GM21717 (cell line): Measurements from ENCODE around the gene GNG7.
"Not testable (repeated sequence)": the region's sequence is repeated elsewhere in the genome, so short reads cannot be mapped to it uniquely, and the experiment has no call there.

Experiments used
- ATAC-seq: cut with Tn5 transposase; IDR thresholded peaks from one replicate; pipeline ENCODE4 v1.9.1; 2021; ENCODE audit warnings: mild to moderate bottlenecking, moderate library complexity; ENCODE audit not compliant: unreplicated experiment

GNG7 gene

GRCh38 chr19:2714102-2714501 lies 11.6 kb upstream of the GNG7 start:
- not testable (repeated sequence) for ATAC-seq

- not testable (repeated sequence) for ATAC-seq
Measured at GRCh38 chr19:2713170-2713569, 10.7 kb upstream of the GNG7 start.

- no peak for ATAC-seq
Measured at GRCh38 chr19:2711875-2712205, 9.3 kb upstream of the GNG7 start.

GRCh38 chr19:2711172-2711874 lies 8.8 kb upstream of the GNG7 start:
- no peak for ATAC-seq

GRCh38 chr19:2706251-2706650 lies 3.8 kb upstream of the GNG7 start:
- ATAC-seq, result no peak

- ATAC-seq, result no peak
Measured at GRCh38 chr19:2703691-2704216, 1.3 kb upstream of the GNG7 start.

- ATAC-seq, result no peak
Measured at GRCh38 chr19:2703077-2703437, 563 bp upstream of the GNG7 start.

GRCh38 chr19:2701361-2702169 lies 929 bp downstream of the GNG7 start:
- ATAC-seq, result no peak

GRCh38 chr19:2700660-2701360 lies 1.7 kb downstream of the GNG7 start:
- no peak for ATAC-seq

- ATAC-seq, result no peak
Measured at GRCh38 chr19:2699413-2700140, 2.9 kb downstream of the GNG7 start.

- no peak for ATAC-seq
Measured at GRCh38 chr19:2694196-2694595, 8.3 kb downstream of the GNG7 start.

- ATAC-seq, result no peak
Measured at GRCh38 chr19:2693492-2694160, 8.9 kb downstream of the GNG7 start.

GRCh38 chr19:2691951-2692350 lies 10.5 kb downstream of the GNG7 start:
- ATAC-seq, result no peak

GRCh38 chr19:2690856-2691255 lies 11.6 kb downstream of the GNG7 start:
- no peak for ATAC-seq

GRCh38 chr19:2686360-2686759 lies 16.1 kb downstream of the GNG7 start:
- ATAC-seq, result no peak

GRCh38 chr19:2685204-2685704 lies 17.2 kb downstream of the GNG7 start:
- no peak for ATAC-seq

GRCh38 chr19:2683430-2684003 lies 19.0 kb downstream of the GNG7 start:
- ATAC-seq, result no peak

GRCh38 chr19:2680808-2681207 lies 21.7 kb downstream of the GNG7 start:
- no peak for ATAC-seq

- ATAC-seq, result no peak
Measured at GRCh38 chr19:2679439-2679838, 23.1 kb downstream of the GNG7 start.

- not testable (repeated sequence) for ATAC-seq
Measured at GRCh38 chr19:2678948-2679347, 23.5 kb downstream of the GNG7 start.
